ENCODE measurements around the gene XRCC5. TPM values are rescaled to one million over a fixed set of nuclear protein-coding genes. Genes with fewer than 3 reads are reported as not detected.

Gene XRCC5
- total and polyA plus RNA-seq, 2 donors (not counting 3 experiments of a cell fraction or from before 2014, with no cell fraction given) = 267 to 319 TPM

GRCh38 chr2:216132585-216132984, 23.4 kb downstream of the XRCC5 start:
- H3K79me2 ChIP-seq (ENCODE audit: control insufficient read depth, insufficient read depth, low read length) = peaks cover 48% of the 10 kb centered on the region
- FAIRE-seq = no peak
- BruUV-seq (replicated peaks) = no TSS peak

More at GRCh38 chr2:216132585-216132984, 23.4 kb downstream of the XRCC5 start:
- Histone ChIP-seq H3K9ac (replicated peaks; ENCODE audit: extremely low read depth, insufficient read depth, low read length) (no peak overlapping the region), H2AFZ (ENCODE audit: low read depth, low read length) (no peak overlapping the region), H3K36me3 (ENCODE audit: control insufficient read depth in 2 of 2, extremely low read depth in 1 of 2, insufficient read depth in 2 of 2, low read length in 2 of 2) (peaks cover 20 to 46% of the 10 kb centered on the region in 2 experiments), H3K9me1 (replicated peaks; ENCODE audit: control insufficient read depth, extremely low read depth, insufficient read depth, low read length) (no peaks in the 10 kb centered on the region), H4K20me1 (replicated peaks; ENCODE audit: control insufficient read depth, extremely low read depth, insufficient read depth, low read length) (no peaks in the 10 kb centered on the region), H3K4me2 (ENCODE audit: insufficient read depth, low read length) (no peak overlapping the region), H3K4me3 (replicated peaks in 1 of 3; ENCODE audit: insufficient read depth in 1 of 3, low read depth in 1 of 3, low read length in 3 of 3) (no peak overlapping the region), H3K27ac (ENCODE audit: insufficient read depth, low read depth, low read length) (no peak overlapping the region), H3K27me3 (ENCODE audit: control insufficient read depth in 2 of 2, insufficient read depth in 2 of 2, low read length in 2 of 2) (no peaks in the 10 kb centered on the region), H3K9me3 (replicated peaks; ENCODE audit: control insufficient read depth, insufficient read depth, low read length) (no peaks in the 10 kb centered on the region), H3K4me1 (ENCODE audit: control insufficient read depth, extremely low read depth, insufficient read depth, low read length) (no peaks in the 10 kb centered on the region)
- intact Hi-C loops (cut with micrococcal nuclease) = no loop called here
- no peak for DNase-seq (ENCODE audit: low read depth, low spot score)
- CTCF ChIA-PET = interaction anchor here (1.7 kb wide), 1 partner anchor 9 kb away, joined by 6 read pairs; no protein-coding TSS in a partner anchor
- dilution Hi-C loops (cut with MboI; ENCODE audit: extremely low pct_ligation_motif_present, low sequenced_read_pairs) = no loop called here
- TF ChIP-seq GATA2 (IDR thresholded peaks at IDR 0.05; ENCODE audit: insufficient read depth, insufficient read length, low read depth, low read length) (no peak), CTCF (IDR thresholded peaks at IDR 0.05; ENCODE audit: extremely low read depth in 1 of 2, insufficient read depth in 1 of 2, low read depth in 1 of 2, low read length in 2 of 2) (no peak), POLR2A (IDR thresholded peaks at IDR 0.05; ENCODE audit: low read depth, low read length) (no peak), POLR2AphosphoS5 (IDR thresholded peaks at IDR 0.05; ENCODE audit: insufficient read depth, low read depth, low read length) (no peak), MYC (IDR thresholded peaks at IDR 0.05; ENCODE audit: low read depth, low read length) (no peak), MAX (IDR thresholded peaks at IDR 0.05; ENCODE audit: insufficient read depth, insufficient read length) (no peak), FOS (IDR thresholded peaks at IDR 0.05; ENCODE audit: borderline replicate concordance, insufficient read depth, low read length) (no peak), EZH2 (IDR thresholded peaks at IDR 0.05; ENCODE audit: borderline replicate concordance, low read depth, low read length, severe bottlenecking) (no peak), JUN (IDR thresholded peaks at IDR 0.05; ENCODE audit: borderline replicate concordance, insufficient read depth, insufficient read length, low read depth) (no peak)
- POLR2A ChIA-PET = no interaction called here

Measured in endothelial cell of umbilical vein (primary cell).